Activated naive CD8-positive, alpha-beta T cell treated with anti-CD3 and anti-CD28 coated beads, Interleukin-2, amount 50 U/mL, for 24 hours (primary cell): ENCODE measurements around the gene RASA4B.

Experiments
- ATAC-seq: fragments of 150-1000 bp; cut with Tn5 transposase; one replicate; pipeline ENCODE4 v1.10.0; 2021
- DNase-seq: peaks from one replicate; pipeline ENCODE4 v3.0.0; 2021
- H3K27ac Mint-ChIP-seq: one replicate; pipeline ENCODE4 v1.8.0; 2021; ENCODE audit warnings: mild to moderate bottlenecking, mixed read lengths
- H3K27me3 Mint-ChIP-seq: one replicate; pipeline ENCODE4 v1.8.0; 2021; ENCODE audit warnings: mixed read lengths
- H3K36me3 Mint-ChIP-seq: one replicate; pipeline ENCODE4 v1.8.0; 2021; ENCODE audit warnings: low read depth, mixed read lengths
- H3K4me1 Mint-ChIP-seq: one replicate; pipeline ENCODE4 v1.8.0; 2021; ENCODE audit warnings: mixed read lengths
- H3K4me3 Mint-ChIP-seq: one replicate; pipeline ENCODE4 v1.8.0; 2021; ENCODE audit warnings: mild to moderate bottlenecking, moderate library complexity, mixed read lengths
- H3K9me3 Mint-ChIP-seq: one replicate; pipeline ENCODE4 v1.8.0; 2021; ENCODE audit warnings: mixed read lengths

Gene RASA4B

GRCh38 chr7:102439963-102440795 is 77.4 kb downstream of the RASA4B start:
- no peaks in the 10 kb centered on the region for H3K27me3 Mint-ChIP-seq
- H3K36me3 Mint-ChIP-seq, result peaks cover 12% of the 10 kb centered on the region
- H3K4me1 Mint-ChIP-seq, result peaks cover 22% of the 10 kb centered on the region
- no peaks in the 10 kb centered on the region for H3K9me3 Mint-ChIP-seq
- H3K27ac Mint-ChIP-seq, result no peak overlapping the region
- ATAC-seq (no peak), DNase-seq (no peak)
- no peak overlapping the region for H3K4me3 Mint-ChIP-seq

DNA sequence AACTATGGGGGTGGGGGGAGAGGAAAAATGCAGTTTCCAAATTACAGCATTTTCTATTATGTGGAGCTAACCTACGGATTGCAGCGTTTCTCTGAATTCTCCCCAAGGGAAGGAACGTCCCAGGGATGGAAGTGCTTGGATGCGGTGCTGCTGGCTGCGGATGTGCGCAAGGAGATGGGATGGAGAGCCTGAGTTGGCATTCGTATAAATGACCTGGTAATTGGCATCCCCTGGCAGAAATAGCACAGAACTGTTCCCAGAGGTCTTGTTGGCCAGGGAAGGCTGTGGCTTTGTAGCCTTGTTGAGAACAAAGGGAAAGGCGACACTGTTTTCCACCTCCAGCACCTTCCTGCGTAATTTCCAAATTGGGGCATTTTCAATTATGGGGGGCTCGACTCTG is 81.5 kb downstream of the RASA4B start:
- H3K27me3 Mint-ChIP-seq, result no peaks in the 10 kb centered on the region
- ATAC-seq (no peak), DNase-seq (no peak)
- H3K27ac Mint-ChIP-seq, result no peak overlapping the region
- H3K4me1 Mint-ChIP-seq, result peaks cover 37% of the 10 kb centered on the region
- no peaks in the 10 kb centered on the region for H3K9me3 Mint-ChIP-seq
- peaks cover 5% of the 10 kb centered on the region for H3K36me3 Mint-ChIP-seq
- H3K4me3 Mint-ChIP-seq, result no peak overlapping the region

- Mint-ChIP-seq H3K4me3 (peak overlapping the region; percentile 89), H3K27me3 (no peaks in the 10 kb centered on the region), H3K27ac (peak overlapping the region; percentile 85), H3K9me3 (no peaks in the 10 kb centered on the region), H3K36me3 (peaks cover 8% of the 10 kb centered on the region), H3K4me1 (peaks cover 54% of the 10 kb centered on the region)
- DNase-seq, result no peak
- peak; percentile 22 for ATAC-seq
These were observed 83.5 kb downstream of the RASA4B start for GRCh38 chr7:102434039-102434486.

GRCh38 chr7:102433219-102434038 is 84.1 kb downstream of the RASA4B start, which contains the start of gene ORAI2:
TSS of gene ORAI2 (plus strand) at chr7:102433575. CDS start at chr7:102438957, 5,382 bp downstream.
- Mint-ChIP-seq H3K27ac (peak within 1 kb of the TSS; percentile 90), H3K4me3 (peak within 1 kb of the TSS; percentile 89), H3K4me1 (peaks cover 57% of the 10 kb centered on the region), H3K27me3 (no peaks in the 10 kb centered on the region), H3K36me3 (peaks cover 8% of the 10 kb centered on the region), H3K9me3 (no peaks in the 10 kb centered on the region)
- DNase-seq (peak; percentile 92), ATAC-seq (peak; percentile 57)
